Measurements from ENCODE around the gene R3HDM2.

R3HDM2 gene

GRCh38 chr12:57434517-57435223 lies 3.8 kb upstream of the R3HDM2 start, which contains the start of gene INHBC:
Gene INHBC, plus strand, starts transcription at chr12:57434784. Its CDS starts 103 bp downstream, at chr12:57434887.
- Histone ChIP-seq H3K9me3 (ENCODE audit: control insufficient read depth, low read length) (no peaks in the 10 kb centered on the region), H3K9ac (ENCODE audit: low read length) (no peak within 1 kb of the TSS), H3K4me1 (ENCODE audit: control insufficient read depth, insufficient read depth, low read depth, low read length) (no peaks in the 10 kb centered on the region), H3K4me2 (ENCODE audit: low read length, poor library complexity, severe bottlenecking) (no peak within 1 kb of the TSS), H4K8ac (ENCODE audit: low read length) (no peak within 1 kb of the TSS), H3K23ac (ENCODE audit: low read length in 2 of 2) (no peak within 1 kb of the TSS), H3K27ac (ENCODE audit: low read length, poor library complexity, severe bottlenecking) (no peak within 1 kb of the TSS), H2BK120ac (ENCODE audit: low read depth, low read length) (no peak within 1 kb of the TSS), H2BK15ac (ENCODE audit: low read depth, poor library complexity, severe bottlenecking) (no peak within 1 kb of the TSS), H2AK5ac (ENCODE audit: low read length, severe bottlenecking) (no peak within 1 kb of the TSS), H3K79me1 (replicated peaks; ENCODE audit: low read length, poor library complexity, severe bottlenecking) (no peaks in the 10 kb centered on the region), H2AFZ (ENCODE audit: low read depth, low read length) (no peak within 1 kb of the TSS), H2BK5ac (ENCODE audit: low read depth, low read length, poor library complexity, severe bottlenecking) (no peak within 1 kb of the TSS), H3K27me3 (ENCODE audit: control insufficient read depth in 1 of 2, insufficient read depth in 1 of 2, low read length in 2 of 2) (no peaks in the 10 kb centered on the region), H4K91ac (ENCODE audit: low read length) (no peak within 1 kb of the TSS), H3K36me3 (ENCODE audit: control insufficient read depth in 1 of 2, insufficient read depth in 2 of 2, low read depth in 1 of 2, low read length in 2 of 2) (no peaks in the 10 kb centered on the region), H3K4ac (ENCODE audit: low read depth in 1 of 2, low read length in 2 of 2) (no peak within 1 kb of the TSS), H3K14ac (ENCODE audit: low read length in 2 of 2) (no peak within 1 kb of the TSS), H3K4me3 (ENCODE audit: insufficient read depth in 1 of 2, low read depth in 1 of 2, low read length in 2 of 2) (no peak within 1 kb of the TSS), H2BK12ac (ENCODE audit: low read length in 2 of 2) (no peak within 1 kb of the TSS), H3K18ac (ENCODE audit: low read depth in 1 of 2, low read length in 2 of 2) (no peak within 1 kb of the TSS)
- peak; percentile 56 for DNase-seq
- WGBS: 84% methylated on average over 8 of the region's 8 CpGs

- Histone ChIP-seq H2AK5ac (ENCODE audit: low read length, severe bottlenecking) (no peak overlapping the region), H3K4me1 (ENCODE audit: control insufficient read depth, insufficient read depth, low read depth, low read length) (peaks cover 3% of the 10 kb centered on the region), H3K9ac (ENCODE audit: low read length) (no peak overlapping the region), H3K18ac (ENCODE audit: low read depth in 1 of 2, low read length in 2 of 2) (no peak overlapping the region), H2BK5ac (ENCODE audit: low read depth, low read length, poor library complexity, severe bottlenecking) (no peak overlapping the region), H3K27me3 (ENCODE audit: control insufficient read depth in 1 of 2, insufficient read depth in 1 of 2, low read length in 2 of 2) (no peaks in the 10 kb centered on the region), H3K27ac (ENCODE audit: low read length, poor library complexity, severe bottlenecking) (no peak overlapping the region), H2AFZ (ENCODE audit: low read depth, low read length) (no peak overlapping the region), H4K91ac (ENCODE audit: low read length) (no peak overlapping the region), H3K4ac (ENCODE audit: low read depth in 1 of 2, low read length in 2 of 2) (no peak overlapping the region), H3K4me3 (ENCODE audit: insufficient read depth in 1 of 2, low read depth in 1 of 2, low read length in 2 of 2) (no peak overlapping the region), H3K4me2 (ENCODE audit: low read length, poor library complexity, severe bottlenecking) (no peak overlapping the region), H3K36me3 (ENCODE audit: control insufficient read depth in 1 of 2, insufficient read depth in 2 of 2, low read depth in 1 of 2, low read length in 2 of 2) (no peaks in the 10 kb centered on the region), H2BK15ac (ENCODE audit: low read depth, poor library complexity, severe bottlenecking) (no peak overlapping the region), H3K23ac (ENCODE audit: low read length in 2 of 2) (no peak overlapping the region), H2BK12ac (ENCODE audit: low read length in 2 of 2) (no peak overlapping the region), H3K14ac (ENCODE audit: low read length in 2 of 2) (no peak overlapping the region), H3K79me1 (replicated peaks; ENCODE audit: low read length, poor library complexity, severe bottlenecking) (peaks cover 1% of the 10 kb centered on the region), H4K8ac (ENCODE audit: low read length) (no peak overlapping the region), H3K9me3 (ENCODE audit: control insufficient read depth, low read length) (no peaks in the 10 kb centered on the region), H2BK120ac (ENCODE audit: low read depth, low read length) (no peak overlapping the region)
- no peak for DNase-seq
- 60% methylated on average over 3 of the region's 3 CpGs for WGBS
Observed at GRCh38 chr12:57433370-57433769, 2.5 kb upstream of the R3HDM2 start.

- H3K79me1 ChIP-seq (replicated peaks; ENCODE audit: low read length, poor library complexity, severe bottlenecking): peaks cover 3% of the 10 kb centered on the region
- peak overlapping the region in 1 of 2 experiments; percentile 76 for H3K4me3 ChIP-seq (ENCODE audit: insufficient read depth in 1 of 2, low read depth in 1 of 2, low read length in 2 of 2)
- no peak overlapping the region for H3K14ac ChIP-seq (ENCODE audit: low read length in 2 of 2)
- peaks cover 4% of the 10 kb centered on the region for H3K4me1 ChIP-seq (ENCODE audit: control insufficient read depth, insufficient read depth, low read depth, low read length)
- no peak for DNase-seq
- no peak overlapping the region for H4K8ac ChIP-seq (ENCODE audit: low read length)
- no peak overlapping the region for H2BK120ac ChIP-seq (ENCODE audit: low read depth, low read length)
- H3K23ac ChIP-seq (ENCODE audit: low read length in 2 of 2): no peak overlapping the region
- H2AK5ac ChIP-seq (ENCODE audit: low read length, severe bottlenecking): no peak overlapping the region
- H3K36me3 ChIP-seq (ENCODE audit: control insufficient read depth in 1 of 2, insufficient read depth in 2 of 2, low read depth in 1 of 2, low read length in 2 of 2): no peaks in the 10 kb centered on the region
- H2BK15ac ChIP-seq (ENCODE audit: low read depth, poor library complexity, severe bottlenecking): no peak overlapping the region
- H2BK12ac ChIP-seq (ENCODE audit: low read length in 2 of 2): no peak overlapping the region
- H3K27me3 ChIP-seq (ENCODE audit: control insufficient read depth in 1 of 2, insufficient read depth in 1 of 2, low read length in 2 of 2): no peaks in the 10 kb centered on the region
- WGBS: 98% methylated on average over 9 of the region's 11 CpGs
- H3K9ac ChIP-seq (ENCODE audit: low read length): peak overlapping the region; percentile 92
- no peak overlapping the region for H2BK5ac ChIP-seq (ENCODE audit: low read depth, low read length, poor library complexity, severe bottlenecking)
- H3K4me2 ChIP-seq (ENCODE audit: low read length, poor library complexity, severe bottlenecking): no peak overlapping the region
- H4K91ac ChIP-seq (ENCODE audit: low read length): no peak overlapping the region
- no peak overlapping the region for H3K4ac ChIP-seq (ENCODE audit: low read depth in 1 of 2, low read length in 2 of 2)
- no peaks in the 10 kb centered on the region for H3K9me3 ChIP-seq (ENCODE audit: control insufficient read depth, low read length)
- H3K18ac ChIP-seq (ENCODE audit: low read depth in 1 of 2, low read length in 2 of 2): no peak overlapping the region
- H2AFZ ChIP-seq (ENCODE audit: low read depth, low read length): no peak overlapping the region
- no peak overlapping the region for H3K27ac ChIP-seq (ENCODE audit: low read length, poor library complexity, severe bottlenecking)
Observed at GRCh38 chr12:57431654-57432188, 878 bp upstream of the R3HDM2 start.

GRCh38 chr12:57430112-57430930 lies 522 bp downstream of the R3HDM2 start:
- no peak overlapping the region for H2BK12ac ChIP-seq (ENCODE audit: low read length in 2 of 2)
- peak overlapping the region; percentile 83 for H2BK15ac ChIP-seq (ENCODE audit: low read depth, poor library complexity, severe bottlenecking)
- peak overlapping the region; percentile 78 for H3K27ac ChIP-seq (ENCODE audit: low read length, poor library complexity, severe bottlenecking)
- H3K4me2 ChIP-seq (ENCODE audit: low read length, poor library complexity, severe bottlenecking): peak overlapping the region; percentile 81
- peak overlapping the region; percentile 95 for H2BK120ac ChIP-seq (ENCODE audit: low read depth, low read length)
- peak; percentile 63 for DNase-seq
- H3K9ac ChIP-seq (ENCODE audit: low read length): peak overlapping the region; percentile 92
- peaks cover 6% of the 10 kb centered on the region for H3K79me1 ChIP-seq (replicated peaks; ENCODE audit: low read length, poor library complexity, severe bottlenecking)
- H3K27me3 ChIP-seq (ENCODE audit: control insufficient read depth in 1 of 2, insufficient read depth in 1 of 2, low read length in 2 of 2): no peaks in the 10 kb centered on the region
- no peak overlapping the region for H2AFZ ChIP-seq (ENCODE audit: low read depth, low read length)
- H2AK5ac ChIP-seq (ENCODE audit: low read length, severe bottlenecking): no peak overlapping the region
- peak overlapping the region; percentile 50 for H4K91ac ChIP-seq (ENCODE audit: low read length)
- peaks cover 4% of the 10 kb centered on the region for H3K4me1 ChIP-seq (ENCODE audit: control insufficient read depth, insufficient read depth, low read depth, low read length)
- H3K4ac ChIP-seq (ENCODE audit: low read depth in 1 of 2, low read length in 2 of 2): no peak overlapping the region
- 2% methylated on average over 68 of the region's 74 CpGs for WGBS
- H3K14ac ChIP-seq (ENCODE audit: low read length in 2 of 2): peak overlapping the region in 1 of 2 experiments; percentile 36
- H3K4me3 ChIP-seq (ENCODE audit: insufficient read depth in 1 of 2, low read depth in 1 of 2, low read length in 2 of 2): peak overlapping the region; percentile 75 to 88
- peak overlapping the region; percentile 64 for H4K8ac ChIP-seq (ENCODE audit: low read length)
- H3K9me3 ChIP-seq (ENCODE audit: control insufficient read depth, low read length): no peaks in the 10 kb centered on the region
- no peak overlapping the region for H2BK5ac ChIP-seq (ENCODE audit: low read depth, low read length, poor library complexity, severe bottlenecking)
- H3K36me3 ChIP-seq (ENCODE audit: control insufficient read depth in 1 of 2, insufficient read depth in 2 of 2, low read depth in 1 of 2, low read length in 2 of 2): peaks cover 3 to 4% of the 10 kb centered on the region in 2 experiments
- H3K18ac ChIP-seq (ENCODE audit: low read depth in 1 of 2, low read length in 2 of 2): peak overlapping the region; percentile 75 to 80
- H3K23ac ChIP-seq (ENCODE audit: low read length in 2 of 2): no peak overlapping the region

Measured in mesenchymal stem cell (in vitro differentiated cells and primary cell).